Iris pigment epithelial cell (primary cell): Measurements from ENCODE around the gene ARVCF.

Experiments
- DNase-seq: peaks from one replicate; pipeline ENCODE4 v3.0.0-alpha.2; 2011; ENCODE audit warnings: low read depth

Gene ARVCF

DNA sequence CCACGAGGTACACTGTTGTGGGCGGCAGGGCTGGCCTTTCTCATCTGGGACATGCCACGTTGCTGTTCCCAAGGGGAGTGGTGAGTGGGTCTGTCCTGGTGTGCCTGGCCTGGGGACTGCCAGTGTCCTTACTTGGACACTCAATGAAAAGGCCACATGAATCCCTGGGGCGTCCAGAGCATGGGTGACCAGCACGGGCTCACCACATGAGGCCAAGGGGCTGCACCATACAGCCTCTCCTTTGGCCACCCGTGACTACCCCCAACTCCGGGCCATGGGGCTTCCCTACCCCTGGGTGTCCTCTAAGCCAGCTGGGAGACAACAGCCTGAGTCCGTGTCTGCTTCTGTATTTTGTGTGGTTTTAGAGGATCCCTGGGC, 54.8 kb downstream of the ARVCF start:
- no peak for DNase-seq

DNA sequence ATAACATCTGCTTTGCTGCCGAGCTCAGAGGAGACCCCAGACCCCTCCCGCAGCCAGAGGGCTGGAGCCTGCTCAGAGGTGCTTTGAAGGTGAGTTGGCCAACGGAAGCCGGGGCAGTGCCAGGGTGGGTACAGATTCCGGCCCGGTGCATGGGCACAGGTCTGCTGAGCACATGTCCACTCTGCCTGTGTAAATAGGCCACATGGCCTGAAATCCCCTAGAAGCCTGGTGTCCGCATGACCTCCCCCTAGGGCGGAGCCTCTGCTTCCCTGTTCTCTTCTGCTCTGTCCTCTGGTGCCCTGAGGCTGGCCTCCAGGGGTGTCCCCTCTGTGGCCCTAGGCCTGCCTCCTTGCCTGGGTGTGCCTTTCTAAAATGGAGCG, 55.4 kb downstream of the ARVCF start:
- DNase-seq = no peak

GRCh38 chr22:19960491-19961200, 56.0 kb downstream of the ARVCF start:
- DNase-seq = no peak

DNA sequence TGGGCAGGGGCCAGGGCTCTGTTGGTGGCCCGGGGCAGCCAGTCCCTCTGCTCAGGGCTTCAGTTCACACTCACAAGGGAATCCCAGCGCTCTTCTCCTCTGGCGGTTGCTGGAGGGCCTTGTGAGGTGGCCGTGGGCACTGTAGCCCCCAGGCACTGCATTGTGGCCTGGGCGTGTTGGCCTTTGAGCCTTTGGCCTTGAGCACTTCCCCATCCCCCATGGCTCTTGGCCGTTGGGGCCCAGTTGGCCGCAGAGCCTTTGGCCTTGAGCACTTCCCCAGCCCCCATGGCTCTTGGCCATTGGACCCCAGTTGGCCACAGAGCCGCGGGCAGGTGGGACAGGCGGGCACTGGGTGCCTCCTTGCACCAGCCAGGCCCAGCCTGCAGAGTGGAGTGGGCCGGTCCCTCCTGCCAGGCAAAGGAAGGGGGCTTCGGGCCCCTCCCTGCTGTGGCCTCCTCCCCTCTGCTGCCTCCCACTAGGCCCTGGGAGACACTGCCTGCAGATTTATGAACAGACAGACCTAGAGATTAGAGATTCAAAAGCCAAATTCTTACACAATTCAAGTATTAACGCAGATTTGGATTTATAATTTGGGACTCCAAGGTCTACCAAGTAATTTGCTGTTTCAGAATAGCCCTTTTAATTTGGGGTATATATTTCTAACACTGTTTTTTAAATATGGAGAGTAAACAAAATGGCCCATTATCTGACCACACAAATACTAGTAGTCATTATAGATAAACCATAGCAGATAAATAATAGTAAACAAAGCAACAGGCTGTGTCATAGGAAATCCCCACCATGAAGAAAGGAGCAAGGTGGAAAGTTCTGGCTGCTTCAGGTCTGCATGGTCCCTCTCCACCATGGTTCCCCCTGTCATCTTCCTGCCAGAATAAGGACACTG, 56.8 kb downstream of the ARVCF start:
- no peak for DNase-seq

- peak; percentile 66 for DNase-seq
Measured at GRCh38 chr22:19959043-19959586, 57.5 kb downstream of the ARVCF start.

DNA sequence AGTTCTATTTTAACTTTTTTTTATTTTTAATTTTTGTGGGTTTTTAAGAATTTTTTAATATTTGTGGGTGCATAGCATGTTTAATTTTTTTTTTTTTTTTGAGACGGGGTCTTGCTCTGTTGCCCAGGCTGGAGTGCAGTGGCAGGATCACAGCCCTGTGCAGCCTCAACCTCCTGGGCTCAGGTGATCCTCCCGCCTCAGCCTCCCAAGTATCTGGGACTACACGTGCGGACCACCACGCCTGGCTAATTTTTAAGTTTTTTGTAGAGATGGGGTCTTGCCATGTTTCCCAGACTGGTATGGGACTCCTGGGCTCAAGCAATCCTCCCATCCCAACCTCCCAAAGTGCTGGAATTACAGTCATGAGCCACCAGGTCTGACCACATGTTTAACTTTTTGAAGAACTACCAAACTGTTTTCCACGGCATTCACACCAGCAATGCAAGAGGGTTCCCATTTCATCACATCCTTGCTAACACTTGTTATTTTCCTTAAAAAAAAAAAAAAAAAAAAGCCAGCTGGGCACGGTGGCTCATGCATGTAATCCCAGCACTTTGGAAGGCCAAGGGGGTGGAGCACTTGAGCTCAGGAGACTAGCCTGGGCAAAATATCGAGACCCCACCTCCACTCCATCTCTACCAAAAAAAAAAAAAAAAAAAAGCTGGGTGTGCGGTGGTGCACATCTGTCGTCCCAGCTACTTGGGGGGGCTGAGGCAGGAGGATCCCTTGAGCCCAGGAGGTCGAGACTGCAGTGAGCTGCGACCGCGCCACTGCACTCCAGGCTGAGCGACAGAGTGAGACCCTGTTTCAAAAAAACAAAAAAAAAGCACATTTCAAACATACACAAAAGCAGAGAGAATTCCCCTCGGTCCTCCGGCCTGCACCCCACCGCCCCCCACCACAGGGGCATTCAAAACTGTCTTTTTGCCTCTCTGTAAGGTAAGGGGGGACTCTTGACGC, 58.3 kb downstream of the ARVCF start:
- DNase-seq = peak; percentile 39

DNA sequence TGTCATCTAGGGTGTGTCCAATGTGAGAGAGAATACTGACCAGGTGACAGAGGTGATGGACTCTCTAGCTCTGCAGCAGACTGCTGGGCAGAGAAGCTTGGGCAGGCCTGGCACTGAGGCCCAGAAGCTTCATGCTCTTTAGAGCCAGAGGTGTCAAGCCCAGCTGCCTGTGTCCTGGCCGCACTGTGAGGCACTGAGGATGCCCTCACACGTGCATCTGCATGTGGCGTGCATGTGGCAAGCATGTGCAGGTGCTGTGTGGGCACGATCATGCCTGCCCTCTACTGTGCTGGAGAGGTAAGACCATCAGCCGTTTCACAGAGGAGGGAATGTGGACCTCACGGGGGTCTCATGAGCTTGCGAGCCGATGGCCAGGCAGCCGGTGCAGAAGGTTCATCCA, 59.2 kb downstream of the ARVCF start:
- no peak for DNase-seq

DNA sequence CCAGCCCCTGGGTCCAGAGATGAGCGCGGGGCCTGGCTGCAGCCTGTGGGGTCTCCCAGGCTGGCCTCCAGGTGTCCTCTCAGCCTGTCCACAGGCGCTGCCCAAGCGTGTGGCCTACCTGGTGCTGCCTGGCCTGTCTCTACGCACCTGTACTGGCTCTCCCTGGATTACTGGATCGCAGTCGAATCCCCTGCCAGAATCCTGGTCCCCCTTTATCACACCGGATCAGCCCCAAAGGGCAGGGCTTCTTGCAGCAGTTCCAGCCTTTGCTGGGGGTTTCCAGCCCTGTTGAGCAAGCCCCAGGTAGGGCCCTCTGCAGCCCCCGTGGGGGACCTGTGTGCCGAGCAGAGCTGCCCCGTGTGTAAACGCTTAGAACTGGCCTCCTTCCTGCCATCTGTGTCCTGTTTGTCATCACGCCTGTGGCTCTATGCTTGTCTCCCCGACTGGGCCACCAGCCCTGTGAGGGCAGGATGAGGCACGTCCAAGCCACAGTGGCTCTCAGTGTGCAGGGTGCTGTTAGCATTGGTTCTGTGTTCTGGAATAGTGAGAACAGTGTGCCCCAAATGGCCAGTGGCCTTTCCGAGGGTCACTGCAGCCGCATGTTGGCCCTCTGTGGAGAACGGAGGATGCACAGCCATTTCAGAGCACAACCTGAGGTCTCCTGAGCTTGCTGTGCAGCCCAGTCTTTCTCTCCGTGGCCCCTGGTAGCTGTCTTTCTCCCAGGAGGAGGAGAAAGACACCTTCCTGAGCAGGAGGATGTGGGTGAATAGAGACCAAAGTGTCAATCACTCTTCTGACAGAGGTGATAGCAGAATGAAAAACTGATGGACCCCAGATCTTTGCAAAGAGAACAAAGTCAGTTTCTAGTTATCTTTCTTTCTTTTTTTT, 61.1 kb downstream of the ARVCF start:
- no peak for DNase-seq

DNA sequence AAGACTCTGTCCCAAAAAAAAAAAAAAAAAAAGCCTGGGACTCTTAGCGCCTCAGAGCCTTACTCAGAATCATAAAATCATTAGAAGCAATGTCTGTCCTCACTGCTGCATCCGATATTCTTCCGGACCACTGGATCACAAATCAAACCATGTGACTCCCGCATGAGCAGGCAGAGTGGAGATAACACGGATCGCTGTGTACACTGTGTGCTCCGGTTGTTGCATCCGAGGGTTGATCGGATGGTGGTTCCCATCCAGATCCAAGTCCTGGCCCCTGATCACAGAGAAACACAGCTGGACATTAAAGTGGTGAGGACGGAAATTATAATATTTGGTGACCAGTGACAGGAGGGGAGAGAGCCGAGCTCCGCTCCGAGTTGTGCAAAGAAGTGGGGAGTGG, 65.3 kb downstream of the ARVCF start:
- no peak for DNase-seq

DNA sequence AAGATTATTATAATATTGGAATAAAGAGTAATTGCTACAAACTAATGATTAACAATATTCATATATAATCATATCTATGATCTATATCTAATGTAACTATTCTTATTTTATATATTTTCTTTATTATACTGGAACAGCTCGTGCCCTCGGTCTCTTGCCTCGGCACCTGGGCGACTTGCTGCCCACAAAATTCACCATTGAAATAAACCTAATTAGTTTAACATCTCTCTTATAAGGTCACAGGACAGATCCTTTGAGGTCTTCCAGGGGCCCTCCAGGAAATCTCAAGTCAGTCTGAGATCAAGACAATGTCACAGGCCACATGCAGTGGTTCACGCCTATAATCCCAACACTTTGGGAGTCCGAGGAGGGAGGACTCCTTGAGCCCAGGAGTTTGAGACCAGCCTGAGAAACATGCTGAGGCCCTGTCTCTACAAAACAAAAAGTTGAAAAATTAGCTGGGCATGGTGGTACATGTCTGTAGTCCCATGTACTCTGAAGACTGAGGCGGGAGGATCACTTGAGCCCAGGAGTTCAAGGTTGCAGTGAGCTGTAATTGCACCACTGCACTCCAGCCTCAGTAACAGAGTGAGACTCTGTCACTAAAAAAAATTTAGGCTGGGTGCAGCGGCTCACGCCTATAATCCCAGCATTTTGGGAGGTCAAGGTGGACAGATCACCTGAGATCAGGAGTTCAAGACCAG, 68.4 kb downstream of the ARVCF start:
- DNase-seq = no peak

- DNase-seq = peak; percentile 94
Measured at GRCh38 chr22:19943082-19944026, 73.3 kb downstream of the ARVCF start.

DNA sequence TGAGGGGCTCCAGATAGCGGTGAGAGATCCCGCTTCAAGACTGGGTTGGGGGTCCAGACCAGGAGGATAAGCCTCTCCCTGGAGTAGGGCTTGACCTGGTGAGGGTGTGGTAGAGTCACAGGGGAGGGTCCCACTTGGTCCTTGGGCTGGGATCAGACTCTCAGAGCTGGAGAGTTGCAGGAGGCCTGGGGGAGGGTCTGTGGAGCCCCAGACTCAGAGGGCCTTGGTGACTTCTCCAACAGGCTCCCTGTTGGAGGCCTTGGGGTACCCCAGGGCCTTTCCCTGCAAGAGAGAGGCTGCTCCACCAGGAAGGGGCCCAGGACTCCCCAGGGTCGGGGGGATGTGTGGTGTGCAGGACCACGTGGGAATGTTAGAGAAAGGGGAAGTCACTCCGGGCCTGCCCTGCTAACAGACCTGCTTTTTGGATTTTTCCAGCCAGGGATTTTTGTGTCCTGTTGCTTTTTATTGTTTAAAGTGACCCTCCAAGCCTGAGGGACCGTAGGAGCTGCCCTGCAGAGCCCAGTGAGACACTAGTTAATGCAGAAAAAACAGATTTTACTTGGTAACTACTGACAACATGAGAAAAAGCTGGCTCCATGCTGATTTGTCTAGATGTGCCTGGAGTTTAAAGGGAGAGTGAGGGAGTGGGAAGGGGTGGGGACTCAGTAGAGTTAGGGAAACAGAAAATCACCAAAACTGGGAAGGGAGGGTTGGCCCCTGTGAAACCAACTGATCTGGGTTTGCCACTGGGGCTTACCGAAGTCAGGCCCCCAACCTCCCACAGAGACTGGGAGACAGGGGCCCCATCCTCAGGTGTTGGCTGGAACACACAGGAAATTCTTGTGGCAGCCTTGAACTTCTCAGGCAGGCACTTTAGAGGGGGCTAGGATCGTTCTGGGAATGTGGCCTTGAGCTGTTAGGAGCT, 74.2 kb downstream of the ARVCF start:
- DNase-seq = peak; percentile 79

DNA sequence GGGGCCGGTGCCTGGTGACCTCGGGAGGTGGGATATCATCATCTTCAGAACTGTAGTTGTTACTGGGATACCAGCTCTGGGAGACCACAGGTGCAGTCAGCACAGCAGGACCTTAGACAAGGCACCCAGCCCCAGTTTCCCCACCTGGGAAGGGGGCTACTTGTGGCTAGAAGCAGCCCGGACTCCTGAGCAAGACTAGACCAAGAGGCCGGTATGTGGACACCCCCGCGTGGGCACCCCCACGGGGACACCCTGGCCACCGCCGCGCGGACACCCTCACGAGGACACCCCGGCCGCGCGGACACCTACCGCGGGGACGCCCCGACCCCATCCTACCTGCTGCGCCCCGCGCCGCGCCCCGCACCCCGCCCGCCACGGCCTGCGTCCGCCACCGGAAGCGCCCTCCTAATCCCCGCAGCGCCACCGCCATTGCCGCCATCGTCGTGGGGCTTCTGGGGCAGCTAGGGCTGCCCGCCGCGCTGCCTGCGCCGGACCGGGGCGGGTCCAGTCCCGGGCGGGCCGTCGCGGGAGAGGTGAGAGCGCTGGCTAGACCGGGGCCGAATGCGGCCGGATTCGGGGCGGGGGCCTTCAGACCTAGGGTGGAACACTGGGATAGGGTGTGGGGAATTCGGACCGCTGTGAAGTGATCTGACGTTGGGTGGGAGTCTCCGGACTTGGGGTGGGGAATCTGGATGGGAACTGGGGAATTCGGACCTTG, 75.1 kb downstream of the ARVCF start, which contains the start of the genes COMT and TXNRD2:
Gene COMT (plus strand): TSS at position 408 of the 718 bp plus-strand sequence. CDS start 20,755 bp downstream, outside the sequence.
Gene TXNRD2 (minus strand): TSS at position 454 of the 718 bp plus-strand sequence. CDS start 15 bp downstream, at position 439.
- peak; percentile 55 for DNase-seq

GRCh38 chr22:19940536-19941364, 75.9 kb downstream of the ARVCF start:
- no peak for DNase-seq

- DNase-seq = peak; percentile 60
Measured at GRCh38 chr22:19937616-19938473, 78.8 kb downstream of the ARVCF start.
